Panc1 (cell line): Measurements from ENCODE around the gene MTHFR. TPM values are rescaled to one million over a fixed set of nuclear protein-coding genes. Genes with fewer than 3 reads are reported as not detected.

ENCODE experiments used
- ATAC-seq: fragments of 200-7000 bp; cut with Tn5 transposase; 2 replicates; pipeline ENCODE4 v1.9.1; 2020; ENCODE audit warnings: mild to moderate bottlenecking, moderate library complexity
- BruUV-seq: library from RNA; stranded (reverse); fragments of 400-500 nt; replicated peaks from 2 replicates; lab custom pipeline; 2021; lab: Mats Ljungman, UMichigan
- CTCF ChIA-PET: fragments of 300-600 bp; sonication (Branson Sonifier 250); formaldehyde crosslinking; loops from one replicate; lab custom pipeline; 2022; ENCODE audit warnings: antibody characterized with exemption; lab: Charles Lee
- POLR2A ChIA-PET: fragments of 300-600 bp; sonication (Branson Sonifier 250); formaldehyde crosslinking; loops from one replicate; lab custom pipeline; 2022; ENCODE audit warnings: antibody characterized with exemption; lab: Charles Lee
- DNase-seq: peaks from one replicate; pipeline ENCODE4 v3.0.0-alpha.2; 2010; ENCODE audit warnings: low read depth, low spot score
- H3K27ac ChIP-seq: 2 replicates; pipeline ENCODE4 v1.5.1; 2011; ENCODE audit warnings: mild to moderate bottlenecking, low read length, inconsistent platforms
- H3K27me3 ChIP-seq: fragments of 200-500 bp; sonication (Bioruptor generic); 2 replicates; pipeline ENCODE4 v1.6.0; 2014; ENCODE audit warnings: low read length, inconsistent platforms; ENCODE audit not compliant: control insufficient read depth, insufficient read depth
- H3K36me3 ChIP-seq: fragments of 200-500 bp; sonication (Bioruptor generic); 2 replicates; pipeline ENCODE4 v1.5.1; 2014; ENCODE audit warnings: inconsistent platforms, mild to moderate bottlenecking, low read length, moderate library complexity; ENCODE audit not compliant: control insufficient read depth, insufficient read depth
- H3K4me1 ChIP-seq: 2 replicates; pipeline ENCODE4 v1.5.1; 2011; ENCODE audit warnings: inconsistent platforms, mild to moderate bottlenecking, low read length, moderate library complexity; ENCODE audit not compliant: control insufficient read depth, insufficient read depth
- H3K4me3 ChIP-seq, 2 experiments: 2 replicates each; pipeline ENCODE4 v1.5.1; 2011 to 2012; ENCODE audit warnings: low read depth in 2 of 2, low read length in 2 of 2, mild to moderate bottlenecking in 2 of 2, inconsistent platforms in 1 of 2, moderate library complexity in 1 of 2
- H3K9me3 ChIP-seq: fragments of 200-500 bp; sonication (Bioruptor generic); 2 replicates; pipeline ENCODE4 v1.5.1; 2014; ENCODE audit warnings: low read depth, mild to moderate bottlenecking, inconsistent platforms, low read length, moderate library complexity; ENCODE audit not compliant: control insufficient read depth, insufficient read depth
- CTCF ChIP-seq: fragments of 450-650 bp; IDR thresholded peaks from 2 replicates; pipeline ENCODE4 v1.5.1; 2017; ENCODE audit warnings: mild to moderate bottlenecking
- POLR2AphosphoS5 ChIP-seq: IDR thresholded peaks from 2 replicates; pipeline ENCODE4 v1.6.1; 2012; ENCODE audit warnings: mild to moderate bottlenecking, low read depth, low read length, moderate library complexity
- REST ChIP-seq, 2 experiments: IDR thresholded peaks; 2 replicates each; pipeline ENCODE4 v1.6.1; 2011 to 2012; ENCODE audit warnings: low read depth in 2 of 2, control low read depth in 1 of 2, low read length in 1 of 2, mild to moderate bottlenecking in 1 of 2, moderate library complexity in 1 of 2; ENCODE audit not compliant: insufficient read depth in 1 of 2
- SIN3A ChIP-seq: IDR thresholded peaks from 2 replicates; pipeline ENCODE4 v1.6.1; 2012; ENCODE audit warnings: low read depth, mild to moderate bottlenecking, low read length, moderate library complexity, borderline replicate concordance; ENCODE audit not compliant: insufficient read depth
- TCF7L2 ChIP-seq: IDR thresholded peaks from 2 replicates; pipeline ENCODE4 v1.6.1; 2011; ENCODE audit warnings: mild to moderate bottlenecking, low read depth, low read length, inconsistent platforms
- in situ Hi-C: cut with HindIII; loops from 2 replicates; pipeline ENCODE4 v1.10.0; 2016; ENCODE audit warnings: low sequenced_read_pairs, low pct_unique_long_range_greater_than_20kb
- intact Hi-C: fragments of 100-400 bp; cut with micrococcal nuclease; formaldehyde crosslinking; loops from one replicate; pipeline ENCODE4 v1.10.0; 2022; ENCODE audit not compliant: unreplicated experiment
- total RNA-seq: library from RNA; stranded (reverse); gene quantifications from one replicate; pipeline ENCODE4 v1.2.1, GENCODE V29; 2021; ENCODE audit not compliant: unreplicated experiment

Gene MTHFR
- total RNA-seq, 1 experiment from 2014 or later = 37.4 TPM

GRCh38 chr1:11768821-11769220, 36.9 kb downstream of the MTHFR start:
- H3K4me3 ChIP-seq = no peak overlapping the region
- H3K27me3 ChIP-seq = no peaks in the 10 kb centered on the region
- no peaks in the 10 kb centered on the region for H3K9me3 ChIP-seq
- BruUV-seq = no TSS peak
- ChIA-PET POLR2A (no interaction called here), CTCF (no interaction called here)
- H3K27ac ChIP-seq = no peak overlapping the region
- in situ Hi-C loops = no loop called here
- TF ChIP-seq SIN3A (no peak), TCF7L2 (no peak), POLR2AphosphoS5 (no peak), REST (IDR thresholded peaks at IDR 0.05; ENCODE audit: insufficient read depth in 1 of 2, low read depth in 2 of 2, low read length in 1 of 2) (no peak), CTCF (no peak)
- DNase-seq = no peak
- no peaks in the 10 kb centered on the region for H3K4me1 ChIP-seq
- intact Hi-C loops = no loop called here
- no peaks in the 10 kb centered on the region for H3K36me3 ChIP-seq
- ATAC-seq = no peak

GRCh38 chr1:11767922-11768704, 37.7 kb downstream of the MTHFR start:
- H3K27me3 ChIP-seq = no peaks in the 10 kb centered on the region
- intact Hi-C loops = no loop called here
- in situ Hi-C loops = no loop called here
- TF ChIP-seq SIN3A (no peak), POLR2AphosphoS5 (no peak), CTCF (no peak), REST (IDR thresholded peaks at IDR 0.05; ENCODE audit: insufficient read depth in 1 of 2, low read depth in 2 of 2, low read length in 1 of 2) (no peak), TCF7L2 (no peak)
- ATAC-seq (no peak), DNase-seq (no peak)
- ChIA-PET CTCF (no interaction called here), POLR2A (interaction anchor here (0.5 kb wide), 1 partner anchor 10 kb away, joined by 11 read pairs; no protein-coding TSS in a partner anchor)
- no peaks in the 10 kb centered on the region for H3K9me3 ChIP-seq
- BruUV-seq = no TSS peak
- no peaks in the 10 kb centered on the region for H3K4me1 ChIP-seq
- no peaks in the 10 kb centered on the region for H3K36me3 ChIP-seq
- H3K27ac ChIP-seq = no peak overlapping the region
- H3K4me3 ChIP-seq = no peak overlapping the region
